Keratinocyte (primary cell): ENCODE data around the gene LTC4S. TPM values are rescaled to one million over a fixed set of nuclear protein-coding genes. Genes with fewer than 3 reads are reported as not detected.

Experiments
- DNase-seq: peaks from one replicate; pipeline ENCODE4 v3.0.0-alpha.2; 2011; ENCODE audit warnings: low read depth, missing footprints, low spot score
- FAIRE-seq: peaks from 2 replicates; lab custom pipeline; 2011; peaks lifted over from hg19 to GRCh38; lab: Jason Lieb, UNC
- H2AFZ ChIP-seq: 2 replicates; pipeline ENCODE4 v1.6.0; 2012; ENCODE audit warnings: low read length, control low read depth, inconsistent platforms; ENCODE audit not compliant: control insufficient read depth
- H3K27ac ChIP-seq: 2 replicates; pipeline ENCODE4 v1.5.1; 2011; ENCODE audit warnings: low read length; ENCODE audit not compliant: control insufficient read depth, insufficient read depth
- H3K27me3 ChIP-seq: 3 replicates; pipeline ENCODE4 v1.6.0; 2011; ENCODE audit warnings: low read length; ENCODE audit not compliant: control insufficient read depth, insufficient read depth; ENCODE audit errors: extremely low read depth
- H3K36me3 ChIP-seq, 2 experiments: 2 replicates in 1 of 2; 3 replicates in 1 of 2; pipeline ENCODE4 v1.5.1; 2011; ENCODE audit warnings: low read length in 2 of 2, mild to moderate bottlenecking in 1 of 2; ENCODE audit not compliant: control insufficient read depth in 2 of 2, insufficient read depth in 2 of 2; ENCODE audit errors: extremely low read depth in 1 of 2
- H3K4me1 ChIP-seq: 3 replicates; pipeline ENCODE4 v1.5.1; 2011; ENCODE audit warnings: low read length; ENCODE audit not compliant: control insufficient read depth, insufficient read depth; ENCODE audit errors: extremely low read depth
- H3K4me2 ChIP-seq: 3 replicates; pipeline ENCODE4 v1.6.0; 2011; ENCODE audit warnings: low read depth, low read length; ENCODE audit not compliant: control insufficient read depth, insufficient read depth; ENCODE audit errors: extremely low read depth
- H3K4me3 ChIP-seq, 3 experiments: fragments of 200-600 bp in 1 of 3; sonication (generic) in 1 of 3; 2 replicates in 2 of 3; 3 replicates in 1 of 3; pipeline ENCODE4 v1.5.1; 2011 to 2016; ENCODE audit warnings: low read length in 3 of 3, mild to moderate bottlenecking in 3 of 3, control low read depth in 2 of 3, inconsistent platforms in 1 of 3, low read depth in 1 of 3, mixed read lengths in 1 of 3, mixed run types in 1 of 3, moderate library complexity in 1 of 3; ENCODE audit not compliant: control insufficient read depth in 2 of 3, insufficient read depth in 2 of 3; ENCODE audit errors: extremely low read depth in 1 of 3
- H3K79me2 ChIP-seq: 2 replicates; pipeline ENCODE4 v1.6.0; 2012; ENCODE audit warnings: low read length; ENCODE audit not compliant: control insufficient read depth, insufficient read depth
- H3K9ac ChIP-seq: 3 replicates; pipeline ENCODE4 v1.6.0; 2011; ENCODE audit warnings: low read length; ENCODE audit not compliant: control insufficient read depth, insufficient read depth; ENCODE audit errors: extremely low read depth
- H3K9me1 ChIP-seq: 3 replicates; pipeline ENCODE4 v1.6.0; 2011; ENCODE audit warnings: low read length; ENCODE audit not compliant: control insufficient read depth, insufficient read depth; ENCODE audit errors: extremely low read depth
- H3K9me3 ChIP-seq: 2 replicates; pipeline ENCODE4 v1.5.1; 2012; ENCODE audit warnings: low read depth, low read length; ENCODE audit not compliant: control insufficient read depth
- H4K20me1 ChIP-seq: 3 replicates; pipeline ENCODE4 v1.6.0; 2011; ENCODE audit warnings: low read length; ENCODE audit not compliant: control insufficient read depth, insufficient read depth; ENCODE audit errors: extremely low read depth
- CTCF ChIP-seq, 3 experiments: IDR thresholded peaks in 1 of 3; conservative IDR thresholded peaks in 1 of 3; optimal IDR thresholded peaks in 1 of 3; 2 replicates in 2 of 3; 3 replicates in 1 of 3; pipeline versions ENCODE3 to v1.5.1; 2011; ENCODE audit warnings: low read length in 3 of 3, mild to moderate bottlenecking in 3 of 3, moderate library complexity in 2 of 3, control low read depth in 1 of 3, inconsistent platforms in 1 of 3; ENCODE audit not compliant: insufficient read depth in 2 of 3; ENCODE audit errors: extremely low read depth in 1 of 3
- EZH2 ChIP-seq: IDR thresholded peaks from one replicate; pipeline ENCODE4 v1.6.1; 2012; ENCODE audit warnings: inconsistent platforms, mild to moderate bottlenecking, low read length, moderate library complexity
- dilution Hi-C: fragments of 300-500 bp; cut with MboI; formaldehyde crosslinking; loops from one replicate; pipeline ENCODE4 v1.7.0; 2020; ENCODE audit warnings: low sequenced_read_pairs; ENCODE audit not compliant: extremely low pct_ligation_motif_present
- polyA plus RNA-seq, 5 experiments: library from polyadenylated mRNA; depleted of rRNA in 3 of 5; stranded (reverse) in 3 of 5; stranded (forward) in 1 of 5; unstranded in 1 of 5; fragments of >200 nt; gene quantifications; 1 replicate in 1 of 5; 2 replicates in 3 of 5; 3 replicates in 1 of 5; pipeline versions ENCODE4 v1.2.1 to v1.2.3, GENCODE V29; 2011 to 2012; ENCODE audit warnings: missing spikeins in 2 of 5, low read depth in 1 of 5, low replicate concordance in 1 of 5
- small RNA-seq, 3 experiments: library from RNA; depleted of rRNA; stranded (forward); fragments of <200 nt; gene quantifications; one replicate each; pipeline ENCODE3, GENCODE V24; 2012; ENCODE audit warnings: low read depth in 3 of 3, low replicate concordance in 1 of 3; ENCODE audit not compliant: insufficient read length in 3 of 3

Gene LTC4S
- polyA plus RNA-seq, 1 donor (not counting 4 experiments of a cell fraction or from before 2014, with no cell fraction given), result not detected

- Histone ChIP-seq H3K4me1 (no peaks in the 10 kb centered on the region), H3K4me2 (no peak overlapping the region), H3K79me2 (no peaks in the 10 kb centered on the region), H4K20me1 (no peaks in the 10 kb centered on the region), H3K27me3 (no peaks in the 10 kb centered on the region), H3K9me1 (no peaks in the 10 kb centered on the region), H3K4me3 (no peak overlapping the region), H3K36me3 (peaks cover 13% of the 10 kb centered on the region in 2 experiments), H3K9ac (no peak overlapping the region), H3K27ac (no peak overlapping the region), H3K9me3 (no peaks in the 10 kb centered on the region), H2AFZ (no peak overlapping the region)
- DNase-seq, result no peak
- dilution Hi-C loops, result loop anchor here (25.0 kb wide), 1 partner anchor 103 kb away; the partner anchor contains the start of gene MAML1
- no peak for TF ChIP-seq EZH2
- no peak for TF ChIP-seq CTCF (optimal IDR thresholded peaks at IDR 0.05 in 1 of 3, IDR thresholded peaks at IDR 0.05 in 1 of 3, conservative IDR thresholded peaks at IDR 0.05 in 1 of 3; ENCODE audit: extremely low read depth in 1 of 3, insufficient read depth in 2 of 3, low read length in 3 of 3)
- no peak for FAIRE-seq
These were observed 47.0 kb downstream of the LTC4S start for GRCh38 chr5:179840766-179841165.

GRCh38 chr5:179841621-179842020 lies 47.8 kb downstream of the LTC4S start:
- no peak overlapping the region for H3K9ac ChIP-seq
- H3K9me1 ChIP-seq, result no peaks in the 10 kb centered on the region
- DNase-seq, result no peak
- H4K20me1 ChIP-seq, result no peaks in the 10 kb centered on the region
- H3K4me2 ChIP-seq, result no peak overlapping the region
- no peaks in the 10 kb centered on the region for H3K4me1 ChIP-seq
- no peaks in the 10 kb centered on the region for H3K9me3 ChIP-seq
- H3K4me3 ChIP-seq, result no peak overlapping the region
- no peaks in the 10 kb centered on the region for H3K27me3 ChIP-seq
- no peak overlapping the region for H2AFZ ChIP-seq
- FAIRE-seq, result no peak
- no peaks in the 10 kb centered on the region for H3K79me2 ChIP-seq
- dilution Hi-C loops, result loop anchor here (25.0 kb wide), 1 partner anchor 104 kb away; the partner anchor contains the start of gene MAML1
- TF ChIP-seq EZH2 (no peak), CTCF (optimal IDR thresholded peaks at IDR 0.05 in 1 of 3, IDR thresholded peaks at IDR 0.05 in 1 of 3, conservative IDR thresholded peaks at IDR 0.05 in 1 of 3; ENCODE audit: extremely low read depth in 1 of 3, insufficient read depth in 2 of 3, low read length in 3 of 3) (no peak)
- H3K27ac ChIP-seq, result no peak overlapping the region
- peaks cover 7 to 9% of the 10 kb centered on the region in 2 experiments for H3K36me3 ChIP-seq

Small RNA genes within 50 kb of the gene (small RNA-seq; reads per million reads assigned to genes)
- gene MIR1229, result 0.07 to 1.0 (median 0.25) reads per million in 3 experiments

Other genes with a start within 250 kb of the LTC4S start
- 21.4 to 25.2 TPM (median 21.9 TPM) in 3 replicates for gene RUFY1, start 243.4 kb upstream of the LTC4S start, polyA plus RNA-seq
- 201 to 431 TPM (median 222 TPM) in 3 replicates for gene HNRNPH1, start 170.3 kb upstream of the LTC4S start, polyA plus RNA-seq
- gene CBY3, start 113.0 kb upstream of the LTC4S start, polyA plus RNA-seq, result not detected in 3 replicates
- gene CANX, start 95.0 kb upstream of the LTC4S start, polyA plus RNA-seq, result 338 to 720 TPM (median 579 TPM) in 3 replicates
- gene MAML1, start 61.2 kb upstream of the LTC4S start, polyA plus RNA-seq, result 3.2 to 6.0 TPM (median 4.9 TPM) in 3 replicates
- gene MGAT4B, start 12.9 kb downstream of the LTC4S start, polyA plus RNA-seq, result 69.8 to 173 TPM (median 89.1 TPM) in 3 replicates
- 75.7 to 170 TPM (median 116 TPM) in 3 replicates for gene SQSTM1, start 26.9 kb downstream of the LTC4S start, polyA plus RNA-seq
- gene MRNIP, start 64.8 kb downstream of the LTC4S start, polyA plus RNA-seq, result 12.3 to 19.9 TPM (median 14.9 TPM) in 3 replicates
- gene TBC1D9B, start 113.9 kb downstream of the LTC4S start, polyA plus RNA-seq, result 51.4 to 69.2 TPM (median 61.0 TPM) in 3 replicates